ENCODE measurements around the gene RALGPS1.

- TF ChIP-seq EZH2phosphoT487 (IDR thresholded peaks at IDR 0.05) (no peak), EZH2 (IDR thresholded peaks at IDR 0.05) (no peak), CTCF (IDR thresholded peaks at IDR 0.05) (no peak)
These were observed 290.3 kb downstream of the RALGPS1 start for GRCh38 chr9:127204771-127205470.
